K562 (cell line): ENCODE measurements around the gene FAM171A2. TPM values are rescaled to one million over a fixed set of nuclear protein-coding genes. Genes with fewer than 3 reads are reported as not detected.

Experiments used
- CHD1 ChIP-seq: fragments of 200-600 bp; sonication (generic); IDR thresholded peaks from one replicate; pipeline ENCODE4 v1.6.1; 2012; ENCODE audit warnings: mild to moderate bottlenecking, moderate library complexity, low read length, inconsistent platforms
- CHD4 ChIP-seq: fragments of 200-600 bp; sonication (generic); IDR thresholded peaks from 3 replicates; pipeline ENCODE4 v1.6.1; 2012; ENCODE audit warnings: low read depth, mild to moderate bottlenecking, mixed read lengths, low read length, inconsistent platforms; ENCODE audit not compliant: insufficient read depth, insufficient replicate concordance, poor library complexity, severe bottlenecking
- COPS2 ChIP-seq: fragments of 450-650 bp; conservative IDR thresholded peaks from 2 replicates; pipeline ENCODE4 v1.6.1; 2016; ENCODE audit warnings: mild to moderate bottlenecking, moderate library complexity
- EP300 ChIP-seq: IDR thresholded peaks from 2 replicates; pipeline ENCODE4 v1.6.1; 2012; ENCODE audit warnings: low read length, improper control_type of control experiment
- HDGF ChIP-seq: fragments of 450-650 bp; IDR thresholded peaks from 2 replicates; pipeline ENCODE4 v1.6.1; 2016
- KLF6 ChIP-seq: fragments of 250-450 bp; sonication (Bioruptor Pico); IDR thresholded peaks from 2 replicates; pipeline ENCODE4 v1.4.0; 2020; ENCODE audit warnings: mild to moderate bottlenecking, moderate library complexity, borderline replicate concordance
- NRF1 ChIP-seq, 2 experiments: fragments of 450-650 bp; IDR thresholded peaks in 1 of 2; conservative IDR thresholded peaks in 1 of 2; 2 replicates each; pipeline ENCODE4 v1.6.1; 2014; ENCODE audit warnings: mild to moderate bottlenecking in 2 of 2
- SAFB ChIP-seq: fragments of 200-400 bp; formaldehyde crosslinking; IDR thresholded peaks from 2 replicates; pipeline ENCODE4 v1.6.1; 2017; ENCODE audit warnings: low read depth, low read length, borderline replicate concordance
- ZKSCAN3 ChIP-seq: fragments of 250-450 bp; sonication (Bioruptor Pico); IDR thresholded peaks from 2 replicates; pipeline ENCODE4 v1.4.0; 2020
- ZNF212 ChIP-seq: fragments of 450-650 bp; formaldehyde crosslinking; IDR thresholded peaks from 2 replicates; pipeline ENCODE4 v1.4.0; 2020; ENCODE audit warnings: mild to moderate bottlenecking
- ZNF589 ChIP-seq: fragments of 200-800 bp; sonication (Bioruptor generic); IDR thresholded peaks from 2 replicates; pipeline ENCODE4 v1.6.1; 2016; ENCODE audit warnings: low read depth, missing genetic modification characterization, missing compliant biosample characterization
- ZNF778 ChIP-seq: fragments of 450-650 bp; formaldehyde crosslinking; IDR thresholded peaks from 2 replicates; pipeline ENCODE4 v1.4.0; 2020; ENCODE audit warnings: mild to moderate bottlenecking, moderate library complexity
- polyA plus RNA-seq, 8 experiments: library from polyadenylated mRNA; depleted of rRNA in 4 of 8; stranded (reverse) in 5 of 8; unstranded in 3 of 8; fragments of >200 nt; fragmentation: Nextera tagmentation in 2 of 8; fragmentation: Illumina TruSeq in 1 of 8; extraction: Ambion mirVana in 2 of 8; extraction: Trizol in 1 of 8; gene quantifications; 2 replicates each; pipeline versions ENCODE4 v1.2.1 to v1.2.3, GENCODE V29; 2011 to 2014; ENCODE audit warnings: inconsistent platforms in 1 of 8, missing spikeins in 1 of 8
- total RNA-seq, 7 experiments: library from RNA; depleted of rRNA in 6 of 7; stranded (reverse); fragments of >200 nt in 6 of 7; fragmentation: Illumina TruSeq in 2 of 7; extraction: Trizol in 2 of 7; gene quantifications; 2 replicates each; pipeline versions ENCODE4 v1.2.1 to v1.2.3, GENCODE V29; 2011 to 2021; ENCODE audit warnings: low replicate concordance in 1 of 7
- TF ChIP-seq, protein P1 (sequence below): IDR thresholded peaks from 2 replicates; pipeline ENCODE4 v1.6.1; 2014; ENCODE audit warnings: antibody characterized with exemption
- TF ChIP-seq, protein P2 (sequence below): sonication (generic); formaldehyde crosslinking; IDR thresholded peaks from 2 replicates; pipeline ENCODE4 v1.8.0; 2022; ENCODE audit warnings: mild to moderate bottlenecking, missing genetic modification reagents
- TF ChIP-seq, protein P3 (sequence below): fragments of 450-650 bp; IDR thresholded peaks from 2 replicates; pipeline ENCODE4 v1.6.1; 2016; ENCODE audit warnings: mild to moderate bottlenecking, moderate library complexity

FAM171A2 gene
- total and polyA plus RNA-seq, 9 of the 15 experiments (the other 6 are each of a cell fraction or from before 2014, with no cell fraction given): 0.10 to 10.2 (median 2.0) TPM; not detected in 1

DNA sequence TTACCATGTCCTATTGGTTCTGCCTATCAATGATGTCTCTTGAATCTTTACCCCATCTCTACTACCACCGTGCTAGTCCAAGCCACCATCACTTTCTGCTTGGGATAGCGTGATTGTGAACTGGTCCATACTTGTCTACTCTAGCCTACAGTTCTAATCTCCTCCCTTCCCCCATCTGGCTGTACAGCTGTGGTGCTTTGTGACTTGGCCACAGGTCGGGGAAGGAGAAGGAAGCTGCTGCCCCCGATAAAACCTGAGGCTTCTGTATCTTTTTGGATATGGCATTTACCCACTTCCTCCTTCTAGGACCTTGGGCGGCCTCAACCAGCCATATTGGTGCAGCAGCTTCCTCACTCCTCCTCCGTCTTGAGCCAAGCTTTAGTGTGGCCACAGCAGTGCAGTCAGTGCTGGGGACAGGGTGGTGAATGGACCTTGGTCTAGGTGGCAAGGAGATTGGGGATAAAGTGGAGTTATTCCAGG, 26.1 kb upstream of the FAM171A2 start (continued):
- no peak for TF ChIP-seq ZKSCAN3 (CRISPR knock-in tag)
- 0 out of 2 replicates have a peak, but pooled peaks have one; percentile 40 for TF ChIP-seq ZNF589 (CRISPR knock-in tag)
- TF ChIP-seq ZNF212 (CRISPR knock-in tag): no peak
- TF ChIP-seq, protein P1, sequence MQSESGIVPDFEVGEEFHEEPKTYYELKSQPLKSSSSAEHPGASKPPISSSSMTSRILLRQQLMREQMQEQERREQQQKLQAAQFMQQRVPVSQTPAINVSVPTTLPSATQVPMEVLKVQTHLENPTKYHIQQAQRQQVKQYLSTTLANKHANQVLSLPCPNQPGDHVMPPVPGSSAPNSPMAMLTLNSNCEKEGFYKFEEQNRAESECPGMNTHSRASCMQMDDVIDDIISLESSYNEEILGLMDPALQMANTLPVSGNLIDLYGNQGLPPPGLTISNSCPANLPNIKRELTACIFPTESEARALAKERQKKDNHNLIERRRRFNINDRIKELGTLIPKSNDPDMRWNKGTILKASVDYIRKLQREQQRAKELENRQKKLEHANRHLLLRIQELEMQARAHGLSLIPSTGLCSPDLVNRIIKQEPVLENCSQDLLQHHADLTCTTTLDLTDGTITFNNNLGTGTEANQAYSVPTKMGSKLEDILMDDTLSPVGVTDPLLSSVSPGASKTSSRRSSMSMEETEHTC: no peak
- no peak for TF ChIP-seq COPS2
- TF ChIP-seq, protein P2, sequence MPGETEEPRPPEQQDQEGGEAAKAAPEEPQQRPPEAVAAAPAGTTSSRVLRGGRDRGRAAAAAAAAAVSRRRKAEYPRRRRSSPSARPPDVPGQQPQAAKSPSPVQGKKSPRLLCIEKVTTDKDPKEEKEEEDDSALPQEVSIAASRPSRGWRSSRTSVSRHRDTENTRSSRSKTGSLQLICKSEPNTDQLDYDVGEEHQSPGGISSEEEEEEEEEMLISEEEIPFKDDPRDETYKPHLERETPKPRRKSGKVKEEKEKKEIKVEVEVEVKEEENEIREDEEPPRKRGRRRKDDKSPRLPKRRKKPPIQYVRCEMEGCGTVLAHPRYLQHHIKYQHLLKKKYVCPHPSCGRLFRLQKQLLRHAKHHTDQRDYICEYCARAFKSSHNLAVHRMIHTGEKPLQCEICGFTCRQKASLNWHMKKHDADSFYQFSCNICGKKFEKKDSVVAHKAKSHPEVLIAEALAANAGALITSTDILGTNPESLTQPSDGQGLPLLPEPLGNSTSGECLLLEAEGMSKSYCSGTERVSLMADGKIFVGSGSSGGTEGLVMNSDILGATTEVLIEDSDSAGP (CRISPR knock-in tag): no peak
- TF ChIP-seq KLF6 (CRISPR knock-in tag): no peak
- TF ChIP-seq, protein P3, sequence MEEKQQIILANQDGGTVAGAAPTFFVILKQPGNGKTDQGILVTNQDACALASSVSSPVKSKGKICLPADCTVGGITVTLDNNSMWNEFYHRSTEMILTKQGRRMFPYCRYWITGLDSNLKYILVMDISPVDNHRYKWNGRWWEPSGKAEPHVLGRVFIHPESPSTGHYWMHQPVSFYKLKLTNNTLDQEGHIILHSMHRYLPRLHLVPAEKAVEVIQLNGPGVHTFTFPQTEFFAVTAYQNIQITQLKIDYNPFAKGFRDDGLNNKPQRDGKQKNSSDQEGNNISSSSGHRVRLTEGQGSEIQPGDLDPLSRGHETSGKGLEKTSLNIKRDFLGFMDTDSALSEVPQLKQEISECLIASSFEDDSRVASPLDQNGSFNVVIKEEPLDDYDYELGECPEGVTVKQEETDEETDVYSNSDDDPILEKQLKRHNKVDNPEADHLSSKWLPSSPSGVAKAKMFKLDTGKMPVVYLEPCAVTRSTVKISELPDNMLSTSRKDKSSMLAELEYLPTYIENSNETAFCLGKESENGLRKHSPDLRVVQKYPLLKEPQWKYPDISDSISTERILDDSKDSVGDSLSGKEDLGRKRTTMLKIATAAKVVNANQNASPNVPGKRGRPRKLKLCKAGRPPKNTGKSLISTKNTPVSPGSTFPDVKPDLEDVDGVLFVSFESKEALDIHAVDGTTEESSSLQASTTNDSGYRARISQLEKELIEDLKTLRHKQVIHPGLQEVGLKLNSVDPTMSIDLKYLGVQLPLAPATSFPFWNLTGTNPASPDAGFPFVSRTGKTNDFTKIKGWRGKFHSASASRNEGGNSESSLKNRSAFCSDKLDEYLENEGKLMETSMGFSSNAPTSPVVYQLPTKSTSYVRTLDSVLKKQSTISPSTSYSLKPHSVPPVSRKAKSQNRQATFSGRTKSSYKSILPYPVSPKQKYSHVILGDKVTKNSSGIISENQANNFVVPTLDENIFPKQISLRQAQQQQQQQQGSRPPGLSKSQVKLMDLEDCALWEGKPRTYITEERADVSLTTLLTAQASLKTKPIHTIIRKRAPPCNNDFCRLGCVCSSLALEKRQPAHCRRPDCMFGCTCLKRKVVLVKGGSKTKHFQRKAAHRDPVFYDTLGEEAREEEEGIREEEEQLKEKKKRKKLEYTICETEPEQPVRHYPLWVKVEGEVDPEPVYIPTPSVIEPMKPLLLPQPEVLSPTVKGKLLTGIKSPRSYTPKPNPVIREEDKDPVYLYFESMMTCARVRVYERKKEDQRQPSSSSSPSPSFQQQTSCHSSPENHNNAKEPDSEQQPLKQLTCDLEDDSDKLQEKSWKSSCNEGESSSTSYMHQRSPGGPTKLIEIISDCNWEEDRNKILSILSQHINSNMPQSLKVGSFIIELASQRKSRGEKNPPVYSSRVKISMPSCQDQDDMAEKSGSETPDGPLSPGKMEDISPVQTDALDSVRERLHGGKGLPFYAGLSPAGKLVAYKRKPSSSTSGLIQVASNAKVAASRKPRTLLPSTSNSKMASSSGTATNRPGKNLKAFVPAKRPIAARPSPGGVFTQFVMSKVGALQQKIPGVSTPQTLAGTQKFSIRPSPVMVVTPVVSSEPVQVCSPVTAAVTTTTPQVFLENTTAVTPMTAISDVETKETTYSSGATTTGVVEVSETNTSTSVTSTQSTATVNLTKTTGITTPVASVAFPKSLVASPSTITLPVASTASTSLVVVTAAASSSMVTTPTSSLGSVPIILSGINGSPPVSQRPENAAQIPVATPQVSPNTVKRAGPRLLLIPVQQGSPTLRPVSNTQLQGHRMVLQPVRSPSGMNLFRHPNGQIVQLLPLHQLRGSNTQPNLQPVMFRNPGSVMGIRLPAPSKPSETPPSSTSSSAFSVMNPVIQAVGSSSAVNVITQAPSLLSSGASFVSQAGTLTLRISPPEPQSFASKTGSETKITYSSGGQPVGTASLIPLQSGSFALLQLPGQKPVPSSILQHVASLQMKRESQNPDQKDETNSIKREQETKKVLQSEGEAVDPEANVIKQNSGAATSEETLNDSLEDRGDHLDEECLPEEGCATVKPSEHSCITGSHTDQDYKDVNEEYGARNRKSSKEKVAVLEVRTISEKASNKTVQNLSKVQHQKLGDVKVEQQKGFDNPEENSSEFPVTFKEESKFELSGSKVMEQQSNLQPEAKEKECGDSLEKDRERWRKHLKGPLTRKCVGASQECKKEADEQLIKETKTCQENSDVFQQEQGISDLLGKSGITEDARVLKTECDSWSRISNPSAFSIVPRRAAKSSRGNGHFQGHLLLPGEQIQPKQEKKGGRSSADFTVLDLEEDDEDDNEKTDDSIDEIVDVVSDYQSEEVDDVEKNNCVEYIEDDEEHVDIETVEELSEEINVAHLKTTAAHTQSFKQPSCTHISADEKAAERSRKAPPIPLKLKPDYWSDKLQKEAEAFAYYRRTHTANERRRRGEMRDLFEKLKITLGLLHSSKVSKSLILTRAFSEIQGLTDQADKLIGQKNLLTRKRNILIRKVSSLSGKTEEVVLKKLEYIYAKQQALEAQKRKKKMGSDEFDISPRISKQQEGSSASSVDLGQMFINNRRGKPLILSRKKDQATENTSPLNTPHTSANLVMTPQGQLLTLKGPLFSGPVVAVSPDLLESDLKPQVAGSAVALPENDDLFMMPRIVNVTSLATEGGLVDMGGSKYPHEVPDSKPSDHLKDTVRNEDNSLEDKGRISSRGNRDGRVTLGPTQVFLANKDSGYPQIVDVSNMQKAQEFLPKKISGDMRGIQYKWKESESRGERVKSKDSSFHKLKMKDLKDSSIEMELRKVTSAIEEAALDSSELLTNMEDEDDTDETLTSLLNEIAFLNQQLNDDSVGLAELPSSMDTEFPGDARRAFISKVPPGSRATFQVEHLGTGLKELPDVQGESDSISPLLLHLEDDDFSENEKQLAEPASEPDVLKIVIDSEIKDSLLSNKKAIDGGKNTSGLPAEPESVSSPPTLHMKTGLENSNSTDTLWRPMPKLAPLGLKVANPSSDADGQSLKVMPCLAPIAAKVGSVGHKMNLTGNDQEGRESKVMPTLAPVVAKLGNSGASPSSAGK: no peak
- TF ChIP-seq ZNF778: no peak
- no peak for TF ChIP-seq SAFB
- no peak for TF ChIP-seq CHD1
- no peak for TF ChIP-seq HDGF
- peak; percentile 84 for TF ChIP-seq EP300
- TF ChIP-seq CHD4: no peak
- TF ChIP-seq NRF1 (conservative IDR thresholded peaks at IDR 0.05 in 1 of 2, IDR thresholded peaks at IDR 0.05 in 1 of 2): no peak
